Naive thymus-derived CD8-positive, alpha-beta T cell (primary cell): Measurements from ENCODE around the gene CYP4F2. TPM values are rescaled to one million over a fixed set of nuclear protein-coding genes. Genes with fewer than 3 reads are reported as not detected.
"Not testable (repeated sequence)": the region's sequence is repeated elsewhere in the genome, so short reads cannot be mapped to it uniquely, and the experiment has no call there.

Experiments
- ATAC-seq, 2 donors: fragments of 150-1000 bp; cut with Tn5 transposase in 1 of 2; sonication (Bioruptor Pico), chemical (Tn5 transposase) in 1 of 2; 1 replicate in 1 of 2; 2 replicates in 1 of 2; pipeline ENCODE4 v1.10.0; 2021; ENCODE audit warnings: mild to moderate bottlenecking in 2 of 2, moderate library complexity in 2 of 2
- POLR2A ChIA-PET: fragments of 350-600 bp; sonication (Branson Sonifier 250); formaldehyde crosslinking; loops from one replicate; lab custom pipeline; 2021; ENCODE audit warnings: antibody characterized with exemption; lab: Charles Lee
- DNase-seq, 10 donors: peaks; one replicate each; pipeline versions ENCODE4 v3.0.0 to v3.0.0-alpha.2; 2020 to 2022
- H3K27ac Mint-ChIP-seq, 10 donors: one replicate each; pipeline ENCODE4 v1.8.0; 2020 to 2022; ENCODE audit warnings: mild to moderate bottlenecking in 10 of 10, mixed read lengths in 10 of 10, moderate library complexity in 4 of 10, inconsistent platforms in 1 of 10
- H3K27me3 Mint-ChIP-seq, 5 donors: one replicate each; pipeline ENCODE4 v1.8.0; 2021 to 2022; ENCODE audit warnings: mixed read lengths in 5 of 5
- H3K36me3 Mint-ChIP-seq, 3 donors: one replicate each; pipeline ENCODE4 v1.8.0; 2020 to 2022; ENCODE audit warnings: mixed read lengths in 3 of 3, mild to moderate bottlenecking in 2 of 3, inconsistent platforms in 1 of 3
- H3K4me1 Mint-ChIP-seq, 4 donors: one replicate each; pipeline ENCODE4 v1.8.0; 2021 to 2022; ENCODE audit warnings: mixed read lengths in 4 of 4
- H3K4me3 Mint-ChIP-seq, 10 donors: one replicate each; pipeline ENCODE4 v1.8.0; 2020 to 2022; ENCODE audit warnings: mild to moderate bottlenecking in 10 of 10, mixed read lengths in 10 of 10, moderate library complexity in 6 of 10, inconsistent platforms in 1 of 10
- H3K9me3 Mint-ChIP-seq, 9 donors: one replicate each; pipeline ENCODE4 v1.8.0; 2020 to 2022; ENCODE audit warnings: mixed read lengths in 9 of 9, mild to moderate bottlenecking in 3 of 9, inconsistent platforms in 1 of 9, moderate library complexity in 1 of 9
- polyA plus RNA-seq, 3 donors: library from polyadenylated mRNA; unstranded; fragments of 300-500 nt; fragmentation: Illumina TruSeq; gene quantifications; one replicate each; pipeline ENCODE4 v1.2.3, GENCODE V29; 2021
- total RNA-seq, 8 experiments: library from RNA in 2 of 8; stranded (reverse) in 2 of 8; gene quantifications; one replicate each; pipeline ENCODE4 v1.2.3 and lab custom pipeline; 2021 to 2026

The CYP4F2 gene
- total and polyA plus RNA-seq, 5 experiments from 2014 or later: not detected

DNA sequence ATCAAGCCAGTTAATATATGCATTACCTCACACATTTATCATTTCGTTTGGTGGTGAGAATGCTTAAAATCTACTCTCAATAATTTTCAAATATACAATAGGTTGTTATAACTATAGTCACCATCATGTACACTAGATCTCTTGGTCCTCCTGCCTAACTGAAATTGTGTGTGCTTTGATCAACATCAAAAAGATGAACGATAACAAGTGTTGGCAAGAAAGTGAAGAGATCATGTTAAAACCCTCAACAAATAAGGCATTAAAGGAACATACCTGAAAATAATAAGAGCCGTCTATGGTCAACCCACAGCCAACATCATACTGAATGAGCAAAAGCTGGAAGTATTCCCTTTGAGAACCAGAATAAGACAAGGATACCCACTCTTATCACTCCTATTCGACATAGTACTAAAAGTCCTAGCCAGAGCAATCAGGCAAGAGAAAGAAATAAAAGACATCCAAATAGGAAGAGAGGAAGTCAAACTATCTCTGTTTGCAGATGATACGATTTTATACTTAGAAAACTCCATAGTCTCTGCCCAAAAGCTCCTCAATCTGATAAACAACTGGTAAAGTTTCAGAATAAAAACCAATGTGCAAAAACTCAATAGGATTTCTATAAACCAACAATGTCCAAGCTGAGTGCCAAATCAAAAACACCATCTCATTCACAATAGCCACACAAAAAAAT, 54.5 kb downstream of the CYP4F2 start:
- ATAC-seq: peak; percentile 26 to 48
- peak in 2 of 10 donors; percentile 26 to 34 for DNase-seq
- no peaks in the 10 kb centered on the region for H3K36me3 Mint-ChIP-seq
- POLR2A ChIA-PET: interaction anchor here (1.0 to 1.6 kb wide), 3 partner anchors 10 to 231 kb away, joined by 3 to 8 read pairs (median 7); no protein-coding TSS in a partner anchor
- H3K4me3 Mint-ChIP-seq: peak overlapping the region in 9 of 10 donors; percentile 1 to 76 (median 60)
- H3K4me1 Mint-ChIP-seq: peaks cover 30 to 50% (median 42%) of the 10 kb centered on the region in 4 donors
- no peaks in the 10 kb centered on the region for H3K9me3 Mint-ChIP-seq
- no peaks in the 10 kb centered on the region for H3K27me3 Mint-ChIP-seq
- H3K27ac Mint-ChIP-seq: peak overlapping the region in 9 of 10 donors; percentile 8 to 91 (median 80)

GRCh38 chr19:15841875-15842569, 55.9 kb downstream of the CYP4F2 start:
- H3K27me3 Mint-ChIP-seq: no peaks in the 10 kb centered on the region
- H3K4me3 Mint-ChIP-seq: peak overlapping the region in 2 of 10 donors; percentile 5 to 7
- H3K9me3 Mint-ChIP-seq: no peaks in the 10 kb centered on the region
- peaks cover 36 to 60% (median 51%) of the 10 kb centered on the region in 4 donors for H3K4me1 Mint-ChIP-seq
- no peaks in the 10 kb centered on the region for H3K36me3 Mint-ChIP-seq
- peak overlapping the region in 9 of 10 donors; percentile 32 to 72 (median 60) for H3K27ac Mint-ChIP-seq
- peak in 1 of 10 donors; percentile 13 for DNase-seq
- POLR2A ChIA-PET: interaction anchor here (1.1 kb wide), 1 partner anchor 8 kb away, joined by 3 read pairs; no protein-coding TSS in a partner anchor
- no peak for ATAC-seq

DNA sequence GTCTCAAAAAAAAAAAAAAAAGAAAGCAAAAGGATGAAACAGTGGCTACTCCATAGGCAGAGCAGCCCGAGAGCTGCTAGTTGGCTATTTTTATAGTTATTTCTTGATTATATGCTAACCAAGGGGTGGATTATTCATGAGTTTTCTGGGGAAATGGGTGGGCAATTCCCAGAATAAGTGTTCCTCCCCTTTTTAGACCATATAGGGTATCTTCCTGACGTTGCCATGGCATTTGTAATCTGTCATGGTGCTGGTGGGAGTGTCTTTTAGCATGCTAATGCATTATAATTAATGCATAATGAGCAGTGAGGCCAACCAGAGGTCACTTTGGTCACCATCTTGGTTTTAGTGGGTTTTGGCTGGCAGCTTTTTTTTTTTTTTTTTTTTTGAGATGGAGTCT, 57.0 kb downstream of the CYP4F2 start:
- POLR2A ChIA-PET: interaction anchor here (0.6 to 1.1 kb wide), 3 partner anchors 9 to 100 kb away, joined by 3 to 4 read pairs (median 4); no protein-coding TSS in a partner anchor
- Mint-ChIP-seq H3K4me1 (peaks cover 33 to 55% (median 49%) of the 10 kb centered on the region in 4 donors), H3K4me3 (no peak overlapping the region), H3K9me3 (no peaks in the 10 kb centered on the region), H3K27me3 (no peaks in the 10 kb centered on the region), H3K27ac (no peak overlapping the region), H3K36me3 (no peaks in the 10 kb centered on the region)
- no peak for ATAC-seq
- DNase-seq: no peak

DNA sequence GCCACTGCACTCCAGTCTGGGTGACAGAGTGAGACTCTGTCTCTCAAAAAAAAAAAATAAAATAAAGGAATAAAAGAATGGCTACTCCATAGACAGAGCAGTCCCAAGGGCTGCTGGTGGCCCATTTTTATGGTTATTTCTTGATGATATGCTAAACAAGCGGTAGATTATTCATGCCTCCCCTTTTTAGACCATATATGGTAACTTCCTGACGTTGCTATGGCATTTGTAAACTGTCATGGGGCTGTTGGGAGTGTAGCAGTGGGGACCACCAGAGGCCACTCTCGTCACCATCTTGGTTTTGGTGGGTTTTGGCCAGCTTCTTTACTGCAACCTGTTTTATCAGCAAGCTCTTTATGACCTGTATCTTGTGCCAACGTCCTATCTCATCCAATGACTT, 58.0 kb downstream of the CYP4F2 start:
- H3K27me3 Mint-ChIP-seq, H3K36me3 Mint-ChIP-seq, H3K9me3 Mint-ChIP-seq, ATAC-seq, POLR2A ChIA-PET, DNase-seq: not testable (repeated sequence)
- H3K27ac Mint-ChIP-seq: peak overlapping the region in 6 of 10 donors; percentile 1 to 58 (median 26)
- peaks cover 30 to 55% (median 47%) of the 10 kb centered on the region in 4 donors for H3K4me1 Mint-ChIP-seq
- peak overlapping the region in 1 of 10 donors; percentile 31 for H3K4me3 Mint-ChIP-seq

- Mint-ChIP-seq H3K27me3 (no peaks in the 10 kb centered on the region), H3K4me1 (peaks cover 22 to 43% (median 34%) of the 10 kb centered on the region in 4 donors), H3K36me3 (no peaks in the 10 kb centered on the region), H3K9me3 (no peaks in the 10 kb centered on the region), H3K4me3 (peak overlapping the region in 7 of 10 donors; percentile 19 to 61 (median 32)), H3K27ac (peak overlapping the region; percentile 32 to 96 (median 80))
- DNase-seq: no peak
- POLR2A ChIA-PET: no interaction called here
- ATAC-seq: no peak
Observed at GRCh38 chr19:15838351-15838750, 59.5 kb downstream of the CYP4F2 start.

GRCh38 chr19:15837221-15837731, 60.6 kb downstream of the CYP4F2 start:
- Mint-ChIP-seq H3K36me3 (no peaks in the 10 kb centered on the region), H3K27ac (peak overlapping the region in 9 of 10 donors; percentile 92 to 99 (median 97)), H3K27me3 (no peaks in the 10 kb centered on the region), H3K4me3 (peak overlapping the region; percentile 85 to 98 (median 96)), H3K9me3 (no peaks in the 10 kb centered on the region), H3K4me1 (peaks cover 16 to 36% (median 28%) of the 10 kb centered on the region in 4 donors)
- POLR2A ChIA-PET: interaction anchor here (0.9 to 2.1 kb wide), 22 partner anchors 11 to 545 kb away, joined by 3 to 9 read pairs (median 5); partner anchors contain the start of genes AKAP8L, AP1M1, CYP4F12 and OR10H1
- DNase-seq (no peak), ATAC-seq (no peak)

DNA sequence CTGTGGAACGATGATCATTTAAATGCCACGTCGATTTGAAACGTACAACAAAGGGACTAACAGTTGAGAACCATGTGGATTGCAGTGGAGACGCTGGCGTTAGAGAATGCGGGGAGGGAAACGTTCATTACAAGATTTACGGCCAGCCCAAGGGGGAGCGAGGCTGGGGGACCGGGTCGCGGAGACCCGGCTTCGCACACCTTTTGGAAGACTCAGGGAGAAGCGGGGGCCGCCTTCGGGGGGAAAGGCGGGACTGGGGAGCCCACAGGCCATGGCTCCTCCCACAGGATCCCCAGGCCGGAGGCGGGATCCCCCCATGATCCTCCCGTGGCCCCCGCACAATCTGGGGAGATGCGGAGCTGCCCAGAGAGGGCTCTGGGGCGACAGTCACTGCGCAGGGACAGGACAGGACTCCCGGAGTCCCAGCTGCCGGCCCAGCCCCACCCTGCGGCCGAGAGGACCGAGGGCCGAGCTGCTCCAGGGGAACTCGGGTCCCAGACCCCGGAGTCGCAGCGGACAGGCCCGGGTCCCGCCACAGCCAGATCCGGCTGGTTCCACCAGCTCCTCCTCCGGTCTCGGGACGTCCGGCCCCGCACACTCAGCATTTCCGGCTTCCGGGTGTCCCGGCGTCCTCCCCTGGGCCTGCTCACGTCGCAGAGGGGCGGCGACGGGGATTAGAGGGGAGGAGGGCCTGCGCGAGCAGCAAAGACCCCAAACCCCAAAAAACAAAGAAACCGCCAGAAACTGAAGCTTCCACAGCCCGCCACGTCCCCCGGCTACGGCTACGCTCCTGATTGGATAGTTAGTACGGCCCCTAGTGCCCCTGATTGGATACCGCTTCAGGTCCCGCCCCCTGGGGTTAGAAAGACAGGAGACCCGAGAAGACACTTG, 61.3 kb downstream of the CYP4F2 start:
- peak; percentile 87 to 88 for ATAC-seq
- Mint-ChIP-seq H3K27ac (peak overlapping the region in 9 of 10 donors; percentile 92 to 100 (median 99)), H3K4me1 (peaks cover 16 to 32% (median 26%) of the 10 kb centered on the region in 4 donors), H3K36me3 (no peaks in the 10 kb centered on the region), H3K27me3 (no peaks in the 10 kb centered on the region), H3K9me3 (no peaks in the 10 kb centered on the region), H3K4me3 (peak overlapping the region; percentile 85 to 98 (median 97))
- POLR2A ChIA-PET: interaction anchor here (0.6 to 2.1 kb wide), 28 partner anchors 10 to 546 kb away, joined by 3 to 9 read pairs (median 4); partner anchors contain the start of genes AKAP8L, AP1M1, CYP4F12 and KLF2
- peak; percentile 85 to 100 (median 98) for DNase-seq

GRCh38 chr19:15835565-15836329, 62.1 kb downstream of the CYP4F2 start:
- not testable (repeated sequence) for H3K27me3 Mint-ChIP-seq
- POLR2A ChIA-PET: interaction anchor here (0.6 to 2.1 kb wide), 18 partner anchors 9 to 547 kb away, joined by 3 to 9 read pairs (median 4); partner anchors contain the start of genes AKAP8L and TPM4
- ATAC-seq: peak; percentile 59

DNA sequence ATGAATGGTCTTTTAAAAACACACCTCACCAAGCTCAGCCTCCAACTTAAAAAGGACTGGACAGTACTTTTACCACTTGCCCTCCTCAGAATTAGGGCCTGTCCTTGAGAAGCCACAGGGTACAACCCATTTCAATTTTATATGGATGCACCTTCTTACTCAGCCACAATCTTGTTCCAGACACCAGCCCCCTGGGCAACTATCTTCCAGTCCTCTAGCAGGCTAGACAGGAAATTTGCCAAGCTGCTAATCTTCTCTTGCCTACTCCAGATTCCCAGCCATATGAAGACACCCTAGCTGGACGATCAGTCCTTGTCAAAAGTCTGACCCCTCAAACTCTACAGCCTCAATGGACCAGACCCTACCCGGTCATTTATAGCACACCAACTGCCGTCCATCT, 63.6 kb downstream of the CYP4F2 start:
- H3K27me3 Mint-ChIP-seq, DNase-seq, ATAC-seq, H3K9me3 Mint-ChIP-seq, H3K4me3 Mint-ChIP-seq, H3K27ac Mint-ChIP-seq, H3K36me3 Mint-ChIP-seq, POLR2A ChIA-PET: not testable (repeated sequence)
- H3K4me1 Mint-ChIP-seq: peaks cover 16 to 34% (median 26%) of the 10 kb centered on the region in 4 donors

More at GRCh38 chr19:15835565-15836329, 62.1 kb downstream of the CYP4F2 start:
- H3K36me3 Mint-ChIP-seq, H3K9me3 Mint-ChIP-seq: not testable (repeated sequence)
- H3K4me3 Mint-ChIP-seq: peak overlapping the region; percentile 85 to 98 (median 97)
- H3K27ac Mint-ChIP-seq: peak overlapping the region in 7 of 10 donors; percentile 92 to 100 (median 99)
- DNase-seq: peak in 9 of 10 donors; percentile 18 to 89 (median 72)
- H3K4me1 Mint-ChIP-seq: peaks cover 16 to 32% (median 26%) of the 10 kb centered on the region in 4 donors

GRCh38 chr19:15831626-15832025, 66.2 kb downstream of the CYP4F2 start:
- H3K4me1 Mint-ChIP-seq: peaks cover 8 to 15% (median 9%) of the 10 kb centered on the region in 4 donors
- no peak overlapping the region for H3K4me3 Mint-ChIP-seq
- DNase-seq (no peak), ATAC-seq (no peak)
- no peaks in the 10 kb centered on the region for H3K27me3 Mint-ChIP-seq
- no peaks in the 10 kb centered on the region for H3K36me3 Mint-ChIP-seq
- H3K27ac Mint-ChIP-seq: no peak overlapping the region
- H3K9me3 Mint-ChIP-seq: no peaks in the 10 kb centered on the region
- POLR2A ChIA-PET: interaction anchor here (0.9 kb wide), 1 partner anchor 38 kb away, joined by 3 read pairs; no protein-coding TSS in a partner anchor

GRCh38 chr19:15829786-15830185, 68.1 kb downstream of the CYP4F2 start:
- ATAC-seq: no peak
- peaks cover 0 to 3% (median 1%) of the 10 kb centered on the region in 4 donors for H3K4me1 Mint-ChIP-seq
- no peak for DNase-seq
- H3K4me3 Mint-ChIP-seq: no peak overlapping the region
- POLR2A ChIA-PET: no interaction called here
- no peaks in the 10 kb centered on the region for H3K9me3 Mint-ChIP-seq
- H3K27me3 Mint-ChIP-seq: no peaks in the 10 kb centered on the region
- no peaks in the 10 kb centered on the region for H3K36me3 Mint-ChIP-seq
- H3K27ac Mint-ChIP-seq: peak overlapping the region in 1 of 10 donors; percentile 28
